PFSK-1 (cell line): ENCODE data around the gene GPN2.

Experiments used
- POLR2AphosphoS5 ChIP-seq: IDR thresholded peaks from 2 replicates; pipeline ENCODE4 v1.6.1; 2012; ENCODE audit warnings: low read depth, mild to moderate bottlenecking, control low read depth, low read length, moderate library complexity
- REST ChIP-seq, 2 experiments: IDR thresholded peaks; 2 replicates each; pipeline versions ENCODE4 v1.6.1 to v1.8.0; 2011 to 2012; ENCODE audit warnings: low read depth in 2 of 2, low read length in 2 of 2, control low read depth in 1 of 2, inconsistent platforms in 1 of 2, mild to moderate bottlenecking in 1 of 2, moderate library complexity in 1 of 2; ENCODE audit not compliant: insufficient read depth in 1 of 2
- SIN3A ChIP-seq: IDR thresholded peaks from 2 replicates; pipeline ENCODE4 v1.6.1; 2012; ENCODE audit warnings: mild to moderate bottlenecking, low read length, moderate library complexity, borderline replicate concordance; ENCODE audit not compliant: insufficient read depth

GRCh38 chr1:26887125-26887524 lies 3.0 kb downstream of the GPN2 start:
- TF ChIP-seq REST (IDR thresholded peaks at IDR 0.05; ENCODE audit: insufficient read depth in 1 of 2, low read depth in 2 of 2, low read length in 2 of 2) = no peak
- TF ChIP-seq SIN3A = no peak
- TF ChIP-seq POLR2AphosphoS5 = no peak; the same call in 1 of the 2 replicates
